HG03575 (cell line): ENCODE data around the gene GPNMB.
"Not testable (repeated sequence)": the region's sequence is repeated elsewhere in the genome, so short reads cannot be mapped to it uniquely, and the experiment has no call there.

Experiments used
- ATAC-seq: cut with Tn5 transposase; IDR thresholded peaks from one replicate; pipeline ENCODE4 v1.9.1; 2021; ENCODE audit not compliant: unreplicated experiment, insufficient number of reproducible peaks, low FRiP score; ENCODE audit errors: extremely low read depth

The GPNMB gene

DNA sequence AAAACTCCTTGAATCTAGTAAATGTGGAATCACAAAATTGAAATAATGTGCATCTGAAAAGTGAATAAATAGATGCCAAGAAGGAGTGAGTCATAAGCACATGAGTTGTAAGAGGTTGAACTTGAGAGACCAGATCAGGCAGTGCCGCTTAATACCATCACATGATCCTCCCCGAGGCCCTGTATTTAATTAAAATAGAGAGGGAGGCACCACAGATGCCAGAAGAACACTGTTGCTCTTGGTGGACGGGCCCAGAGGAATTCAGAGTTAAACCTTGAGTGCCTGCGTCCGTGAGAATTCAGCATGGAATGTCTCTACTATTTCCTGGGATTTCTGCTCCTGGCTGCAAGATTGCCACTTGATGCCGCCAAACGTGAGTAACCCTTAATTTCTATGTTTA, at the start of gene GPNMB:
TSS of gene GPNMB (plus strand) at position 221 of the 400 bp plus-strand sequence. CDS start at position 304, 83 bp downstream.
- ATAC-seq, result no peak

DNA sequence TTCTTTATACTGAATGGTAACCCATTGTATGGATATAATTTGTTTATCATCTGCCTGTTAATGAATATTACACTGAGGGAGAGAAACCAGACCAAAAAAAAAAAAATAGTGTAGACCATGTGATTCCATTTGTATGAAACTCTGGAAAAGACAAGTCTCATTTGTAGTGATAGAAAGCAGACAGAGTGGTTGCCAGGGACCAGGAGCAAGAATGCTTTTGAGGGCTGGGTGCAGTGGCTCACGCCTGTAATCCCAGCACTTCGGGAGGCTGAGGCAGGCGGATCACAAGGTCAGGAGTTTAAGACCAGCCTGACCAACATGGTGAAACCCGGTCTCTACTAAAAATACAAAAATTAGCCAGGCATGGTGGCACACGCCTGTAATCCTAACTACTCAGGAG, 48.8 kb upstream of the GPNMB start:
- not testable (repeated sequence) for ATAC-seq

DNA sequence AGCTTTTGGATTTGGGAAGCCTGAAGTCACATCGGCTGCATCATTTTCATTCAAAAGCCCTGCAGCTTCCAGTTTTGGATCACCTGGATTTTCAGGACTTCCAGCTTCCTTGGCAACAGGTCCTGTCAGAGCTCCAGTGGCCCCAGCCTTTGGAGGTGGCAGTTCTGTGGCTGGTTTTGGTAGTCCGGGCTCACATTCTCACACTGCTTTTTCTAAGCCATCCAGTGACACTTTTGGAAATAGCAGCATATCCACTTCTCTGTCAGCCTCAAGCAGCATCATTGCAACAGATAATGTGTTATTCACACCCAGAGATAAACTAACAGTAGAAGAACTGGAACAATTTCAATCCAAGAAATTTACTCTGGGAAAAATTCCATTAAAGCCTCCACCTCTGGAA, 46.2 kb upstream of the GPNMB start:
- ATAC-seq, result no peak

DNA sequence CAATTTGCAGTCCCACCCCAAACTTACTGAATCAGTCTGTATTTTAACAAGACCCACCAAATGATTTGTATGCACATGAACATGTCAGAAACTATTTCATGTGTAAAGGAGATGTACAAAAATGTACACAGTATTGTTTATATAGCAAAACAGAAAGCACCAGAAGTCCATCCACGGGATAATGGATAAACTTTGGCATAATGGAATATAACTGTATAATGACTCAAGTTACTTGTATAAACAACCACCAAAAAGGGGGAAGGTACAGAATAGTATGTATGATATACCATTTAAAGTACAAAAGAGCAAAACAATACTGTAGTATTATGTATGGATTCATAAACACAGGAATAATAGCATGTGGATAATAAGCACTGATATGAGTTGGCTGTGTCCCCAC, 42.3 kb upstream of the GPNMB start:
- no peak for ATAC-seq

DNA sequence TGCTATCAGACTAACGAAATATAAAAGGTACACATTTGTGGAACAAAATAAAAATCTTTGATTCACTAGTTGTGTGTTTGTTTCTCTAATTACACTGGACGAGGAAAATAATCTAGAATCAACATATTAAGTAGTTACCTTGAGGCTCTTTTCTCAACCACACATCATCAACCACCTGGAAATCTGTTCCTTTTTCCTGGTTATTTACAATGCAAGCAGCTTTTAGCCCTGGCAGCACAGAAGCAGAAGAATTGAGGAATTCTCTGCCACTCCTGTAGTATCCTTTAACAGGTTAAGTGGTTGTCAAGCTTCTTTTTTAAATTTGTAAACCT, 41.0 kb upstream of the GPNMB start:
- no peak for ATAC-seq

DNA sequence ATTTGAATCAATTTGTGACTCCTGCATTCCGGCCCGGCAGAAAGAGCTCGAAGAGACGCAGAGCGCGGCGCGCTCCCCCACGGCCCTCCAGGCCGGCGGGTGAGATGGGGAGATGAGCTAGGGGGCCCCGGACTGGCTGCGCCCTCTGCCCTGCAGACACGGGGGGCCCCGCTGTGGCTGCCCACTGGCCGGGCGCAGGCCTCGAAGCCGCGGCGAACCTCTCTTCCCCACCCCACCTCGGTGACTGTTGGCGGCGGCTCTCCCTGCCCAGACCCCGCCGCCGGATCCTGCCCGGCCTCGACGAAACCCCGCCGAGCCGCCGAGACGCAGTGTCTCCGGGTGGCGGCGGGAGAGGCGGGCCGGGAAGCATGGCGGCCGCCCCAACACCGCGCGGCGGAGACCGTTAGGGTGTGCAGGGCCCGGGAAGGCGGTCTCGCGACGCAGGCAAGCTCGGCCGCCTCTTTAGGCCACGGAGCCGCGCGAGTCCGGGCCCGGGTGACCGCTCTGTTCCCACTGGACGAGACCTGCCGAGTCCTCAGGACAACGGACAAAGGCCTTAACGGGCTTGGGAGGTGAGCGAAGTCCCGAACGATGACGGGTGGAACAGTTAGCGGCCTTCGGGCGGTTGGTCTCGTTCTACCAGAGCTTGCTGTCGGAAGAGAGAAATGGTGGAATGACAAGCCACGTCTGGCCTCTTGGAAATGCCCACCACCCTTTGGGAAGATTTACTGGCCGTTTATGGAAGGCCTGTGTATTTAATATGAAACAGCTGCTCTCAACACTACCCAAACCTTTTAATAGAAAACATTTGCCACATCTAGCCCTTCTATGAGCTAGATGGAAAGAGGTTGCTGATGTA, 40.4 kb upstream of the GPNMB start:
- no peak for ATAC-seq

DNA sequence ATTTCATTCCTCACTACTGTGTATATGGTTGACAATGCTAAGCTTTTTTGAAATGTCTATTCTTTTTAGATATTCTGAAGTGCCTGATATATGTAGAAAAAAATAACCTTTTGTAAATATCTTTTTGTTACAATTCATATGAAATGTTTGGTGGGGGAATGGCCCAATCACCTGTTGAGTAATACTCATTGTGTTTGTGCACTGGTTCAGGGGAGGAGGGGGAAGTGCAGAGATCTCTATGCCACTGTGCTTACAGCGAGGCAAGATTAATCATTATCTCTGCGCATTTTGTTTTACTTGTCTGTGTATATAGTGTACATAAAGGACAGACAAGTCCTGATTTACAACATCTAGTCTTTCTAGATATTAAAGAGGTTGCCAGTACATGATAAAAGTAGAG, 39.6 kb upstream of the GPNMB start:
- ATAC-seq, result no peak

DNA sequence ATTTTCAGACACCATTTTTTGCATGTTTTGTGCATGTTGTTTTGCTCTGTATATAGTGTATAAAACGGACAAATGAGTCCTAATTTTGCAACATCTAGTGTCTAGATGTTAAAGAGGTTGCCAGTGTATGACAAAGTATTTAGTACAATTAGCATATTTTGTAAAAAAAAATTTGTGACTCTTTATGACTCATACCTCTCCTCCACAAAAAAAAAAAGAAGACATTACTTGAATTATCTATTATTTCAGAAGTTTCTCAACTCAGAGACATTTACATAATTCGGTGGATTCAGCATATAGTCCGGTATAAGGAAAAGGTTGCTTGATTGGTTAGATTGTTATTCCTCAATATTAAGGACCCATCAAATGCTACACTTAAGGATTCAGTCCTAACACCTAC, 38.7 kb upstream of the GPNMB start:
- no peak for ATAC-seq

GRCh38 chr7:23208316-23208715, 38.3 kb upstream of the GPNMB start:
- ATAC-seq, result no peak

DNA sequence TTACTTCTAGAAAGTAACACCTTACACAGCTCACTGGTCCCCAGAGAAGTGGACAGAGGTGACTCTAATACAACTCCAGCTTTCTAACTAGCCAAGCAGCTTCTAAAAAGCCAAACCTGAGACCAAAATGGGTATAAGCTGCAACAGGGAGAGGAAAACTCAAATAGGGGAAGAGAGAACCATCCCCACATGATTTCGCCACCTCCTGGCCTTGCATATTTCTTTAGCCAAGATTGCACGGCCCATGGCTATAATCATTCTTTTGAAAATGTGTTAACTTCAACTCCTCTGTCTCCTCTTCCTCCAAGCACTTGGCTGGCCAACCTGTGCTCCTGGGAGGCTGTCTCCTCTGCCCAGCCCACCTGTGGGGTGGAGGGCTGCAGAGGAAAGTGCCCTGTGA, 36.1 kb upstream of the GPNMB start:
- no peak for ATAC-seq

GRCh38 chr7:23211589-23211988, 35.0 kb upstream of the GPNMB start:
- no peak for ATAC-seq

DNA sequence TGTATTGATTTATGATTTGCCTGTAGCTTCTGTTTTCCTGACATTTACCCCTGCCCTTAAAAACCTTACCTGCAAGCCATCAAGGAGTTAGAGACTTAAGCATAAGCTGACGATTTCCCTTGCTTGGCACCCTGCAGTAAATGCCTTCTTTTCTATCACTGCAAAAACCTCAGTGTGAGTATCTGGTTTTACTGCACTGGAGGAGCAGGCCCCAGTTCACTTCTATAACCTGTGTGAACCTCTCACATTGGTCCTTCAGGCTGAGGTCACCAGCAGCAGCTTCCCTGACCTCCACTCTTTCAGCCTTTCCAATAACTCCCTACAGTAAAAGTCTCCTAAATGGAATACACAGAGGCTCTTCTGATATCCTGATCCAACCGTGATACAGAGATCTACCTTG, 34.2 kb upstream of the GPNMB start:
- no peak for ATAC-seq

GRCh38 chr7:23212841-23213240, 33.7 kb upstream of the GPNMB start:
- no peak for ATAC-seq

- no peak for ATAC-seq
Measured at GRCh38 chr7:23213755-23214154, 32.8 kb upstream of the GPNMB start.

DNA sequence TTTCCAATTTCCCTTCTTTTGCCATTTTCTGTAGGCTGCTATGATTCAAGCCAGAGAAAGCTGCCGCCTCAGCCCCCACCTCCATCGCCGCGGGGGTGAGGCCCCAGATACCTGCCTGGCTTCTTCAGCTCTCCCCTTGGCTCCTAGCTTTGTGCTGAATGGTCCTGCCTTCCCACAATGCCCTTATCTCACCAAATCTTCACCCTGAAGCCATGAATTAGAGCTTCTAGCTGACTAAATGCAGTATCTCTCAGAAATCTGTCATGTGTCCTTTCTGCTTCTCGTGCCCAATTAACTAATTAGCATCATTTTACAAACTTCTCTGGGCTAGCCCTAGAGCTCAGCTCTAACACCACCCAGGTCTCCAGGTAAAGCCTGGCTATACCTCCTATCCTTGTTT, 32.2 kb upstream of the GPNMB start:
- ATAC-seq, result no peak

DNA sequence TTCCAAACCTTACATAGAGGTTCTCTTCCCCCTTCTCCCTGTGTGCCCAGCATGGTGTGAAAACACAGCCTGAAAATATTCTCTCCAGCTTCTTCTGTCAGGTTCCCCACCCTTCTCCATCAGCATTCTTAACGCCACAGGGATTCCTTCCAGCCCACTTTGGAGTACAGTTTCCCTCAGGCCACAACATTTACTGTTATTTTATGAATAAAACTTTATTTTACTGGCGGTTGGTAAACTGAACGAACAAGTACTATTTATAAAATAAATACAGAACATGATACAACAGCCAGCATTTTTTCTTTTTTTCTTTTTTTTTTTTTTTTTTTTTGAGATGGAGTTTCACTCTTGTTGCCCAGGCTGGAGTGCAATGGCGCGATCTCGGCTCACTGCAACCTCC, 31.6 kb upstream of the GPNMB start:
- no peak for ATAC-seq

GRCh38 chr7:23216021-23216420, 30.6 kb upstream of the GPNMB start:
- ATAC-seq, result no peak

- ATAC-seq, result no peak
Measured at GRCh38 chr7:23218196-23218595, 28.4 kb upstream of the GPNMB start.

DNA sequence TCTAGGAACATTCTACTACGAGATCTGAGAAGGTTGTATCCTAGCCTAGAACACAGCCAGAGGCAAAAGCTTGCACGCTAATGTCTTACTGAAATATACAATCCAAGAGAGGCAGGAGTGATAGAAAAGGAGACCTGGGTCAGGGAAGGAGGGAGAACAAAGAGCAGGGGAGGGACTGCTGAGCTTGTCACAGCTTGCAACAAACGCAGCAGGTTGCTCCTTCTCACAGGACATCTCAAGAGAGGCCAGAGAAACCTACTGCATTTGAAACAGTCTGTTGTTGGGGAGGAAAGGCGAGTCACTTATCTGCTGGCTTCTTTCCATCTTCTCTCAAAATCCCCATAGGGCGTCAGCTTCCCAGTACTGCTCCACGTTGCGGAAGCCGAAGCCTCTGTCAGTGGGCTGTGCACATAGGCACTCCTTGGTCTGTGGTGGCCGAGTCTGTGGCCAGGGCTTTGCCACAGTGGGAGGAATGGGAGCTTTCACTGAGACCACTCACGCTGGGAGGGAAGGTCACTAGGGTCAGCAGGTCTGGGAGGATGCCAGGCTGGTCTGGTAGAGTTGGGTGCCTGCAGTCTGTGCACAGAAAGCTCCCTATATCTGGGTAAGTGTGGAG, 25.8 kb upstream of the GPNMB start:
- no peak for ATAC-seq

- no peak for ATAC-seq
Measured at GRCh38 chr7:23222439-23223030, 24.0 kb upstream of the GPNMB start.
